IgD-negative memory B cell (primary cell): ENCODE data around the gene ACTL7B. TPM values are rescaled to one million over a fixed set of nuclear protein-coding genes. Genes with fewer than 3 reads are reported as not detected.

ENCODE experiments used
- H3K27ac Mint-ChIP-seq, 3 donors: one replicate each; pipeline ENCODE4 v1.8.0; 2020 to 2022; ENCODE audit warnings: mild to moderate bottlenecking in 3 of 3, mixed read lengths in 3 of 3, moderate library complexity in 1 of 3
- H3K27me3 Mint-ChIP-seq: one replicate; pipeline ENCODE4 v1.8.0; 2021; ENCODE audit warnings: mixed read lengths
- H3K36me3 Mint-ChIP-seq: one replicate; pipeline ENCODE4 v1.8.0; 2020; ENCODE audit warnings: mild to moderate bottlenecking, mixed read lengths
- H3K4me1 Mint-ChIP-seq, 3 donors: one replicate each; pipeline ENCODE4 v1.8.0; 2020 to 2022; ENCODE audit warnings: mixed read lengths in 3 of 3, mild to moderate bottlenecking in 1 of 3
- H3K4me3 Mint-ChIP-seq, 4 donors: one replicate each; pipeline ENCODE4 v1.8.0; 2020 to 2022; ENCODE audit warnings: mild to moderate bottlenecking in 4 of 4, mixed read lengths in 4 of 4, moderate library complexity in 3 of 4
- H3K9me3 Mint-ChIP-seq, 3 donors: one replicate each; pipeline ENCODE4 v1.8.0; 2020 to 2021; ENCODE audit warnings: mixed read lengths in 3 of 3, mild to moderate bottlenecking in 1 of 3
- polyA plus RNA-seq: library from polyadenylated mRNA; unstranded; fragments of 300-500 nt; fragmentation: Illumina TruSeq; gene quantifications from one replicate; pipeline ENCODE4 v1.2.3, GENCODE V29; 2021

ACTL7B gene
- polyA plus RNA-seq, 1 donor from 2014 or later, result not detected

DNA sequence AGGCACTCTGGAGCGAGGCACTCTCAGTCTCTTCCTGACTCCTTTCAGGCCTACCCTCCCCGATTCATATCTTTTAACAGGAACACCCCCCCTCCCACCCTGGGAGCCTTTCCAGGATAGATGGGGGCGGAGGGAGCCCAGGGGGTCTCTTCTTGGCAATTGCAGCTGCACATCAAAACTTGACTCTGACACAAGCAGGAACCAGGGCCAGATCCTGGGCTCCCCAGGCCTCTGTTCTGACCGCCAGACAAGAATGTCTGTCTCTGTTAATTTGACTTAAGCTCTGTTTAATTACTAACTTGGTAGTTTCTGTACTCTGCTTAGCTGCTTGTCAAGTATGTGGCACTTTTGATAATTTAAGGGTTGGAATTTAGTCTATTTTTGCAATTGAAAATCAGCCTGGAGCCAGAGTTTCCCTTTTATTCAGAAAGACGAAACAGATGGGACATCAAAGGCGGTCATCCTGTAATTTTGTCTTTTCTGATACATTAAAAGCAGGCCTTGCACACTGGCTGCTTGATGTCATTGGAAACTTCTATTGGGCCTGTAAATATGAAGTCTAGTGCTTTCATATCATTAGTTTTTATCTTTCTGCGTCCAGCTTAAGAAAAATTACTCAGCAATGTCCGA lies 43.3 kb downstream of the ACTL7B start:
- no peaks in the 10 kb centered on the region for H3K9me3 Mint-ChIP-seq
- H3K4me3 Mint-ChIP-seq, result no peak overlapping the region
- no peak overlapping the region for H3K27ac Mint-ChIP-seq
- H3K36me3 Mint-ChIP-seq, result no peaks in the 10 kb centered on the region
- peaks cover 9% of the 10 kb centered on the region for H3K27me3 Mint-ChIP-seq
- H3K4me1 Mint-ChIP-seq, result peaks cover 9 to 18% (median 10%) of the 10 kb centered on the region in 3 donors

GRCh38 chr9:108811944-108812343 lies 43.8 kb downstream of the ACTL7B start:
- H3K4me3 Mint-ChIP-seq, result no peak overlapping the region

DNA sequence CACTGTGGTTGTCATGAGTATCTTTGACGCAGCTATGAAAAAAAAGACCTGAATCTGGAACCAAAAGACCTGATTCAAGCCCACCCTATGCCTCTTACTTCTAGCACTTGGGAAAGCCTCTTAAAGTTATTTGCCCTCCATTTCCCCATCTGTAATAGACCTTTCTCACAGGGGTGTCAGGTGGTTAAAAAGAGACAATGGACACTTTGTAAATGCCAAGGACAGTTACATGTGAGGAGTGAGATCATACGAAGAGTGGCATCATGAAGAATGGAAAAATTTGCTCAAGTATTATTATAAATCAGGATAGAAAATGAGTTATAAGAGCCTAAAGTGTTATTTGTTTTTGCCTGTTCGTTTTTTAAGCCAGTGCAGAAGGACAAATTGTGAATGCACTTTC lies 46.5 kb downstream of the ACTL7B start:
- H3K4me1 Mint-ChIP-seq, result no peaks in the 10 kb centered on the region
- H3K36me3 Mint-ChIP-seq, result no peaks in the 10 kb centered on the region
- no peak overlapping the region for H3K4me3 Mint-ChIP-seq
- H3K27me3 Mint-ChIP-seq, result peaks cover 5% of the 10 kb centered on the region
- peaks cover 0 to 4% (median 0%) of the 10 kb centered on the region in 3 donors for H3K9me3 Mint-ChIP-seq
- no peak overlapping the region for H3K27ac Mint-ChIP-seq

More at GRCh38 chr9:108811944-108812343, 43.8 kb downstream of the ACTL7B start:
- H3K27me3 Mint-ChIP-seq, result peaks cover 9% of the 10 kb centered on the region
- no peaks in the 10 kb centered on the region for H3K9me3 Mint-ChIP-seq
- H3K27ac Mint-ChIP-seq, result no peak overlapping the region
- H3K4me1 Mint-ChIP-seq, result peaks cover 9 to 13% (median 9%) of the 10 kb centered on the region in 3 donors
- no peaks in the 10 kb centered on the region for H3K36me3 Mint-ChIP-seq

Other genes with a start within 250 kb of the ACTL7B start
- not detected for gene ACTL7A, start 6.3 kb upstream of the ACTL7B start, polyA plus RNA-seq
- gene ELP1, start 78.1 kb upstream of the ACTL7B start, polyA plus RNA-seq, result 14.4 TPM
- 11.4 TPM for gene ABITRAM, start 78.4 kb upstream of the ACTL7B start, polyA plus RNA-seq
- gene CTNNAL1, start 157.5 kb upstream of the ACTL7B start, polyA plus RNA-seq, result 1.1 TPM